LHCN-M2 (cell line): ENCODE data around the gene LRPAP1. TPM values are rescaled to one million over a fixed set of nuclear protein-coding genes. Genes with fewer than 3 reads are reported as not detected.
"Not testable (repeated sequence)": the region's sequence is repeated elsewhere in the genome, so short reads cannot be mapped to it uniquely, and the experiment has no call there.

Experiments
- DNase-seq: peaks from one replicate; pipeline ENCODE4 v3.0.0-alpha.2; 2012; ENCODE audit warnings: low read depth
- total RNA-seq: library from RNA; depleted of rRNA; stranded (reverse); fragments of >200 nt; gene quantifications from 2 replicates; pipeline ENCODE4 v1.2.3, GENCODE V29; 2014; rRNA removed

Gene LRPAP1
- total RNA-seq, 1 experiment from 2014 or later, result 211 TPM

GRCh38 chr4:3462790-3463415 lies 69.3 kb downstream of the LRPAP1 start, which contains the start of gene DOK7:
Gene DOK7, plus strand, starts transcription at chr4:3463306. Its CDS starts 70 bp downstream, at chr4:3463376.
- DNase-seq, result no peak

GRCh38 chr4:3462321-3462789 lies 69.9 kb downstream of the LRPAP1 start:
- DNase-seq, result no peak

DNA sequence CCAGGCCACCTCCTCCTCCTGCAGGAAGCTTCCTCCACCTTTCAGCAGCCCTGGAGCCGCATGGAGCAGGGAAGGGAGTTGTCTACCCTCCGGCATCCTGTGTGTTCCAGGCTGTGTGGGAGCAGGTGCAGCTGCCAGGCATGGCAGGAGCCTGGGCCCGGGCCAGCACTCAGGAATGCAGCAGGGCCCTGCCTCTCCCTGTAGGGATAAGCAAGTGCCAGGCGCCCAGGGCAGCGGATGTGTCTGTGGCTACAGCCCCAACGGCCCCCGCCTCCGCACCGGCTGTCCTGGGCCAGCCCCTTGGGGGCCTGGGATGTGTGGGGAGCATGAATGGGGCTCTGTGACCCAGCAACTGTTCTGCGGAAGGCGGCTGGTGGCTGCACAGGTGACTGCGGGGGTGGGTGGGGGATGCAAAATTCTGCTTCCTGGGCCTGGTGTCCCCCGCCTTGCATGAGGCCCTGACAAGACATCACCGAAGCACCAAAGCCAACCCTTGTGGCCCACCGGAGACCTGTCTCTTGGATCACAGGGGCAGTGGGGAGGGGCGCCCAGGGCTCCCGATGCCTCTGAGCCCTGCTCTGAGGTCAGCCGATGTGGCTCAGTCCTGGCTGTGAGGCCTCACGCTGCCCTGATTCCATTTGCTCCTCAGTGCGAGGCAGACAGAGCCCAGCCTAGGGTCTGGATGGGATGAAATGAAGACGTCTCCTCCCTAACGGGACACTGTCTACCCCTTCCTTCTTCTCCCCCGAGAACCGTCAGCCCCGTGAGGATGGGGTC lies 70.5 kb downstream of the LRPAP1 start:
- DNase-seq, result peak; percentile 92

DNA sequence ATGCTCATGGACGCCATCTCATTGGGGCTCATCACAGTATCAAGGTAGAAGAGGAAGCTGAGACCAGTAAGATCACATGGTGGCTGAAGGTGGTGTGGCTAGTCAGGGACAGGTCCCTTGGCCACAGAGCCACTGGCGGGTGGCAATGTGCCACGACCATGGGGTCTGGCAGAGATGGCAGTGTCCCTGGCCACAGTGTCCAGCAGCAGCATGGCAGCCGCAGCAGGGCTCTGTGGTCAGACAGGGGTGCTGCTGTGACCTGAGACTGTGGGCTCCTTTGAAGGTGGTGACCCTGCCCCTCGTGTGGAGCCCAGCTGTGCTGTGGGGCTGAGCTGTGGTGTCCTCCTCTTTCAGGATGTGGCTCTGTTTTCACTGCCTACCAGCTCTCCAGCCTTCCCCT lies 71.3 kb downstream of the LRPAP1 start:
- no peak for DNase-seq

DNA sequence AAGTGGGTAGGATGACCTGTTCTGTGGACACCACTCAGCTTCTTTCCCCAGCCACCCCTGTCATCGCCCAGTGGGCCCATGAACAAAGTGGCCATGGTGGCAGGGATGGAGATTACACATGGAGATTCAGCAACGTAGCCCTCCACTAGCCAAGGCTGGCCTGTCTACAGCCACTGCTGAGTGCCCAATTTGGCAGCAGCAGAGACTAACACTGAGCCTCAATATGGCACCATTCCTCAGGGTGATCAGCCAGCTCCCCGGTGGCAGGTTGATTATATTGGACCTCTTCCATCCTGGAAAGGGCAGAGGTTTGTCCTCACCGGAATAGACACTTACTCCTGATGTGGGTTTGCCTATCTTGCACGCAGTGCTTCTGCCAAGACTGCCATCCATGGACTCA lies 73.1 kb downstream of the LRPAP1 start:
- DNase-seq, result not testable (repeated sequence)

DNA sequence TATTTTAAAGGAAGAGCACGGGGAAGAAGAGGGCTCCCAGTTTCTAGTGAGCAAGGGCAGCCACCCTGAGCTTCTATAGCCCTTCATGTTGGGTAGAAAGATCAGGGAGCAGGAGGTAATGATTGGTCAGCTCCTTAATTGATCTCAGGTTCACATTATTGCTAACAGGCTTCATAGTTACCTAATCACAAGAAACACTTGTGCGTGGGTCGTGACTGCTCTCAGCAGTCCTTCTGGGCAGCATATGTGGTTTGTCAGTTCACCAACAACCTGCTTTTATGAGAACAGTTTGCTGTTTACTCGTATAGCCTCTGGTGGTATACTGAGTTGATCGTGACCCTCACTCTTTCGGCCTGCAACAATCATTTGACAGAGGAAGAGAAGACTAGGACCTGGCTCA lies 73.9 kb downstream of the LRPAP1 start:
- DNase-seq, result no peak

GRCh38 chr4:3455596-3455995 lies 76.6 kb downstream of the LRPAP1 start:
- DNase-seq, result not testable (repeated sequence)

Other genes starting within 250 kb of the LRPAP1 start
- 22.1 and 24.5 TPM in 2 replicates for gene RGS12, start 239.4 kb downstream of the LRPAP1 start, total RNA-seq
- gene HGFAC, start 90.5 kb downstream of the LRPAP1 start, total RNA-seq, result 0.32 and 0.40 TPM in 2 replicates
- gene DOK7, start 69.1 kb downstream of the LRPAP1 start, total RNA-seq, result 41.6 and 47.9 TPM in 2 replicates
- 2.9 and 3.5 TPM in 2 replicates for gene ADRA2C, start 234.0 kb upstream of the LRPAP1 start, total RNA-seq